ENCODE results near the gene BID.

GRCh38 chr22:17802411-17802810 lies 28.1 kb upstream of the BID start:
- TF ChIP-seq, protein P1, sequence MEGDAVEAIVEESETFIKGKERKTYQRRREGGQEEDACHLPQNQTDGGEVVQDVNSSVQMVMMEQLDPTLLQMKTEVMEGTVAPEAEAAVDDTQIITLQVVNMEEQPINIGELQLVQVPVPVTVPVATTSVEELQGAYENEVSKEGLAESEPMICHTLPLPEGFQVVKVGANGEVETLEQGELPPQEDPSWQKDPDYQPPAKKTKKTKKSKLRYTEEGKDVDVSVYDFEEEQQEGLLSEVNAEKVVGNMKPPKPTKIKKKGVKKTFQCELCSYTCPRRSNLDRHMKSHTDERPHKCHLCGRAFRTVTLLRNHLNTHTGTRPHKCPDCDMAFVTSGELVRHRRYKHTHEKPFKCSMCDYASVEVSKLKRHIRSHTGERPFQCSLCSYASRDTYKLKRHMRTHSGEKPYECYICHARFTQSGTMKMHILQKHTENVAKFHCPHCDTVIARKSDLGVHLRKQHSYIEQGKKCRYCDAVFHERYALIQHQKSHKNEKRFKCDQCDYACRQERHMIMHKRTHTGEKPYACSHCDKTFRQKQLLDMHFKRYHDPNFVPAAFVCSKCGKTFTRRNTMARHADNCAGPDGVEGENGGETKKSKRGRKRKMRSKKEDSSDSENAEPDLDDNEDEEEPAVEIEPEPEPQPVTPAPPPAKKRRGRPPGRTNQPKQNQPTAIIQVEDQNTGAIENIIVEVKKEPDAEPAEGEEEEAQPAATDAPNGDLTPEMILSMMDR (IDR thresholded peaks at IDR 0.05) = no peak
- no peak for TF ChIP-seq ZFX (IDR thresholded peaks at IDR 0.05; ENCODE audit: borderline replicate concordance)

All from 22Rv1 (cell line).